Neuronal stem cell (in vitro differentiated cells): Measurements from ENCODE around the gene CREB5.

Experiments used
- DNase-seq: peaks from one replicate; pipeline ENCODE4 v3.0.0-alpha.2; 2013; ENCODE audit warnings: low spot score
- H2AFZ ChIP-seq: one replicate; pipeline ENCODE4 v1.6.1; 2013; ENCODE audit warnings: mild to moderate bottlenecking, low read length, inconsistent platforms
- H2AK5ac ChIP-seq: 2 replicates; pipeline ENCODE4 v1.6.1; 2013; ENCODE audit warnings: low read depth, mild to moderate bottlenecking, inconsistent platforms, low read length, moderate library complexity, mixed read lengths
- H2BK120ac ChIP-seq: 2 replicates; pipeline ENCODE4 v1.6.1; 2013; ENCODE audit warnings: low read depth, mild to moderate bottlenecking, inconsistent platforms, low read length, moderate library complexity, mixed read lengths
- H2BK12ac ChIP-seq: one replicate; pipeline ENCODE4 v1.6.1; 2013; ENCODE audit warnings: low read length, inconsistent platforms
- H2BK15ac ChIP-seq: 2 replicates; pipeline ENCODE4 v1.6.1; 2013; ENCODE audit warnings: mild to moderate bottlenecking, low read length, inconsistent platforms, mixed read lengths
- H2BK5ac ChIP-seq: one replicate; pipeline ENCODE4 v1.6.1; 2013; ENCODE audit warnings: inconsistent platforms, mild to moderate bottlenecking, low read length, moderate library complexity
- H3K14ac ChIP-seq: one replicate; pipeline ENCODE4 v1.6.1; 2013; ENCODE audit warnings: low read length, inconsistent platforms
- H3K18ac ChIP-seq: 2 replicates; pipeline ENCODE4 v1.6.1; 2013; ENCODE audit warnings: low read length, inconsistent platforms
- H3K23ac ChIP-seq: 2 replicates; pipeline ENCODE4 v1.6.1; 2013; ENCODE audit warnings: low read depth, mild to moderate bottlenecking, mixed read lengths, low read length, inconsistent platforms; ENCODE audit not compliant: poor library complexity
- H3K27ac ChIP-seq: replicated peaks from 3 replicates; pipeline ENCODE4 v1.5.1; 2013; ENCODE audit warnings: low read length, inconsistent platforms
- H3K27me3 ChIP-seq, 3 experiments: 2 replicates each; pipeline ENCODE4 v1.6.1; 2013; ENCODE audit warnings: low read length in 3 of 3, mild to moderate bottlenecking in 2 of 3, inconsistent platforms in 1 of 3, low read depth in 1 of 3, mixed read lengths in 1 of 3, moderate library complexity in 1 of 3; ENCODE audit not compliant: control insufficient read depth in 3 of 3, insufficient read depth in 3 of 3
- H3K36me3 ChIP-seq, 2 donors: replicated peaks in 1 of 2; 2 replicates each; pipeline ENCODE4 v1.6.1; 2013; ENCODE audit warnings: low read length in 2 of 2; ENCODE audit not compliant: control insufficient read depth in 2 of 2, insufficient read depth in 2 of 2
- H3K4ac ChIP-seq: 2 replicates; pipeline ENCODE4 v1.6.1; 2013; ENCODE audit warnings: inconsistent platforms, mild to moderate bottlenecking, low read length, moderate library complexity
- H3K4me1 ChIP-seq, 2 donors: 1 replicate in 1 of 2; 2 replicates in 1 of 2; pipeline ENCODE4 v1.6.1; 2013; ENCODE audit warnings: low read length in 2 of 2, low read depth in 1 of 2; ENCODE audit not compliant: control insufficient read depth in 2 of 2, insufficient read depth in 1 of 2
- H3K4me2 ChIP-seq: one replicate; pipeline ENCODE4 v1.6.1; 2013; ENCODE audit warnings: mild to moderate bottlenecking, low read length, inconsistent platforms; ENCODE audit not compliant: insufficient read depth, poor library complexity, severe bottlenecking
- H3K4me3 ChIP-seq, 2 donors: 2 replicates each; pipeline ENCODE4 v1.5.1; 2013; ENCODE audit warnings: low read length in 2 of 2, mild to moderate bottlenecking in 2 of 2, inconsistent platforms in 1 of 2, moderate library complexity in 1 of 2
- H3K79me1 ChIP-seq: one replicate; pipeline ENCODE4 v1.6.1; 2013; ENCODE audit warnings: low read depth, mild to moderate bottlenecking, inconsistent platforms, low read length, moderate library complexity
- H3K9ac ChIP-seq: one replicate; pipeline ENCODE4 v1.6.1; 2013; ENCODE audit warnings: mild to moderate bottlenecking, low read depth, low read length, inconsistent platforms; ENCODE audit not compliant: poor library complexity
- H3K9me3 ChIP-seq, 2 donors: replicated peaks in 1 of 2; 2 replicates each; pipeline versions ENCODE3 to v1.6.1; 2013; ENCODE audit warnings: low read length in 2 of 2, mild to moderate bottlenecking in 2 of 2, inconsistent platforms in 1 of 2, low read depth in 1 of 2, mixed read lengths in 1 of 2, moderate library complexity in 1 of 2; ENCODE audit not compliant: control insufficient read depth in 2 of 2, insufficient read depth in 1 of 2
- H4K8ac ChIP-seq: one replicate; pipeline ENCODE4 v1.6.1; 2013; ENCODE audit warnings: low read depth, mild to moderate bottlenecking, inconsistent platforms, low read length, moderate library complexity
- H4K91ac ChIP-seq: one replicate; pipeline ENCODE4 v1.6.1; 2013; ENCODE audit warnings: low read length, low read depth, mild to moderate bottlenecking, inconsistent platforms; ENCODE audit not compliant: poor library complexity
- WGBS, 2 donors: extraction: QIAGEN DNeasy Blood & Tissue Kit; methylation state at CpG; one replicate each; pipeline ENCODE4 v1.1.7; 2013; ENCODE audit warnings: missing lambda C conversion rate in 2 of 2, mixed read lengths in 1 of 2; ENCODE audit not compliant: insufficient read length in 2 of 2, insufficient replicate concordance in 1 of 2; ENCODE audit errors: extremely low coverage in 2 of 2; 5-methylcytosine and 5-hydroxymethylcytosine counted together

The CREB5 gene

DNA sequence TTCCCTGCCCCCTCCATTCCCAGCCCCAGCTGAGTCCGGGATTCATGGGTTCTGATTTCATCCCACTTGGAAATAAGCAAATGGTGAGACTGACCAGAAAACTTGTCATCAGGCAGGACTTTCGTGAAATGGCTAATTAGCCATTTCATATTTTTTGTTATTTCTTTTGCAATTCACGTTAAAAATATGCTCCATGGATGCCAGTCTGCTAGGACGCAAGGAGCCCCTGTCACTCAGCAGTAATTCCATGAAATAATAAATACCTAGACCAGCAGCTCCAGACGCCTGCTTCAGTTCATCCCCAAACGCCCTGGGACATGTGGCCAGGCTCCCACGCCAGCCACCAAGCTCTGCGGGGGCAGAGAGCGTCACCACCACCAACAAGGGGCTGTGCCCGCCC, 434.9 kb downstream of the CREB5 start:
- no peak overlapping the region for H3K4me3 ChIP-seq

GRCh38 chr7:28847681-28848080, 435.4 kb downstream of the CREB5 start:
- peak overlapping the region; percentile 61 for H2AK5ac ChIP-seq
- WGBS, 2 donors, result no CpG with 5 or more reads among the region's 13 CpGs
- DNase-seq, result no peak

More for the DNA sequence above, 434.9 kb downstream of the CREB5 start:
- H2BK15ac ChIP-seq, result peak overlapping the region; percentile 20
- no peak overlapping the region for H3K4ac ChIP-seq
- H2BK12ac ChIP-seq, result no peak overlapping the region
- WGBS, 2 donors, result no CpG with 5 or more reads among the region's 10 CpGs
- H2AK5ac ChIP-seq, result no peak overlapping the region
- no peaks in the 10 kb centered on the region for H3K79me1 ChIP-seq
- no peak overlapping the region for H2BK120ac ChIP-seq
- peak overlapping the region; percentile 27 for H3K18ac ChIP-seq
- H3K36me3 ChIP-seq, result no peaks in the 10 kb centered on the region
- no peak for DNase-seq
- H4K91ac ChIP-seq, result no peak overlapping the region
- H3K4me1 ChIP-seq, result peaks cover 4 to 7% of the 10 kb centered on the region in 2 donors
- no peak overlapping the region for H4K8ac ChIP-seq
- no peak overlapping the region for H3K9ac ChIP-seq
- no peak overlapping the region for H3K23ac ChIP-seq
- no peak overlapping the region for H3K4me2 ChIP-seq
- H3K9me3 ChIP-seq, result peaks cover 0 to 5% of the 10 kb centered on the region in 2 donors
- no peaks in the 10 kb centered on the region for H3K27me3 ChIP-seq
- H2AFZ ChIP-seq, result no peak overlapping the region
- peak overlapping the region; percentile 56 for H2BK5ac ChIP-seq
- no peak overlapping the region for H3K27ac ChIP-seq
- no peak overlapping the region for H3K14ac ChIP-seq

GRCh38 chr7:28848906-28849305, 436.6 kb downstream of the CREB5 start:
- Histone ChIP-seq H2BK120ac (no peak overlapping the region), H3K4me1 (peaks cover 6 to 13% of the 10 kb centered on the region in 2 donors), H3K14ac (no peak overlapping the region), H2BK5ac (no peak overlapping the region), H3K4me2 (no peak overlapping the region), H4K8ac (no peak overlapping the region), H3K4ac (no peak overlapping the region), H3K18ac (no peak overlapping the region), H3K36me3 (no peaks in the 10 kb centered on the region), H3K27ac (no peak overlapping the region), H3K23ac (no peak overlapping the region), H2BK12ac (no peak overlapping the region), H2BK15ac (no peak overlapping the region), H3K4me3 (no peak overlapping the region), H3K9me3 (peaks cover 0 to 5% of the 10 kb centered on the region in 2 donors), H2AK5ac (no peak overlapping the region), H2AFZ (no peak overlapping the region), H3K79me1 (no peaks in the 10 kb centered on the region), H4K91ac (no peak overlapping the region), H3K9ac (no peak overlapping the region), H3K27me3 (no peaks in the 10 kb centered on the region)
- DNase-seq, result no peak
- no CpG with 5 or more reads among the region's 15 CpGs for WGBS, 2 donors

More at GRCh38 chr7:28847681-28848080, 435.4 kb downstream of the CREB5 start:
- no peak overlapping the region for H2AFZ ChIP-seq
- H3K4ac ChIP-seq, result no peak overlapping the region
- H3K36me3 ChIP-seq, result no peaks in the 10 kb centered on the region
- no peak overlapping the region for H3K14ac ChIP-seq
- H3K18ac ChIP-seq, result peak overlapping the region; percentile 13
- no peak overlapping the region for H4K8ac ChIP-seq
- no peaks in the 10 kb centered on the region for H3K79me1 ChIP-seq
- no peak overlapping the region for H3K4me3 ChIP-seq
- no peak overlapping the region for H4K91ac ChIP-seq
- H3K9ac ChIP-seq, result no peak overlapping the region
- H3K27ac ChIP-seq, result no peak overlapping the region
- H3K23ac ChIP-seq, result no peak overlapping the region
- H3K4me2 ChIP-seq, result no peak overlapping the region
- peaks cover 0 to 5% of the 10 kb centered on the region in 2 donors for H3K9me3 ChIP-seq
- no peaks in the 10 kb centered on the region for H3K27me3 ChIP-seq
- peak overlapping the region; percentile 20 for H2BK15ac ChIP-seq
- no peak overlapping the region for H2BK12ac ChIP-seq
- peak overlapping the region; percentile 56 for H2BK5ac ChIP-seq
- H2BK120ac ChIP-seq, result no peak overlapping the region
- peaks cover 4 to 7% of the 10 kb centered on the region in 2 donors for H3K4me1 ChIP-seq

DNA sequence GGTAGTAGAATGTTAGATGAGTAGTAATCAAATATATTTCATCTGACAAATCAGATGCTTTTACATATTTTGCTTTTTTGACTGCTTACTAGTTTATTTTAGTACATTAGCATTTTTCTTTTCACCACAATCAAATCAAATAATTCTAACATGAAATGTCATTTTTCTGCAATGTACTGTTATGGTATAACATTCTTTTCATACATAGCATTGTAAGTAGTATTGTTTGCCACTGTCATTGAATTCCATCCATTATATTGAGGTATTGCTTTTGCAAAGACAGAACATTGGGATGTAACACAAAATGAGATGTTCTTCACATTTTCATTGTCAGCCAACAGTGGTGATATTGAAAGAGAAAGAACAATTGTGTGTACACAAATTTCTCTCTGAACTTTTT, 438.4 kb downstream of the CREB5 start:
- no peak overlapping the region for H3K23ac ChIP-seq
- H2BK12ac ChIP-seq, result no peak overlapping the region
- H3K36me3 ChIP-seq, result no peaks in the 10 kb centered on the region
- no peak overlapping the region for H2AK5ac ChIP-seq
- no peak overlapping the region for H3K4ac ChIP-seq
- no peak overlapping the region for H2AFZ ChIP-seq
- H3K79me1 ChIP-seq, result no peaks in the 10 kb centered on the region
- no peak overlapping the region for H2BK5ac ChIP-seq
- no peaks in the 10 kb centered on the region for H3K27me3 ChIP-seq
- H2BK15ac ChIP-seq, result no peak overlapping the region
- H3K4me1 ChIP-seq, result peaks cover 4 to 13% of the 10 kb centered on the region in 2 donors
- no peak overlapping the region for H3K14ac ChIP-seq
- no peak overlapping the region for H3K18ac ChIP-seq
- no peak overlapping the region for H3K4me3 ChIP-seq
- H3K4me2 ChIP-seq, result no peak overlapping the region
- H3K9ac ChIP-seq, result no peak overlapping the region
- H3K27ac ChIP-seq, result no peak overlapping the region
- H2BK120ac ChIP-seq, result no peak overlapping the region
- H4K91ac ChIP-seq, result no peak overlapping the region
- DNase-seq, result no peak
- peaks cover 0 to 5% of the 10 kb centered on the region in 2 donors for H3K9me3 ChIP-seq
- no peak overlapping the region for H4K8ac ChIP-seq
